Cerebellar cortex (tissue), 1 donor: ENCODE results near the gene NTM.
"Not testable (repeated sequence)": the region's sequence is repeated elsewhere in the genome, so short reads cannot be mapped to it uniquely, and the experiment has no call there.

Experiments used
- DNase-seq: peaks from one replicate; pipeline ENCODE4 v3.0.0-alpha.2; 2015; ENCODE audit warnings: low spot score

The NTM gene

GRCh38 chr11:132047167-132047566 is 676.8 kb downstream of the NTM start:
- no peak for DNase-seq

- no peak for DNase-seq
Measured at GRCh38 chr11:132048040-132048439, 677.6 kb downstream of the NTM start.

- DNase-seq, result no peak
Measured at GRCh38 chr11:132049205-132049604, 678.8 kb downstream of the NTM start.

- DNase-seq, result no peak
Measured at GRCh38 chr11:132050049-132050448, 679.6 kb downstream of the NTM start.

GRCh38 chr11:132050577-132051165 is 680.3 kb downstream of the NTM start:
- DNase-seq, result no peak

GRCh38 chr11:132051704-132052103 is 681.3 kb downstream of the NTM start:
- peak; percentile 98 for DNase-seq

- no peak for DNase-seq
Measured at GRCh38 chr11:132052342-132052741, 681.9 kb downstream of the NTM start.

GRCh38 chr11:132052904-132053303 is 682.5 kb downstream of the NTM start:
- no peak for DNase-seq

- DNase-seq, result no peak
Measured at GRCh38 chr11:132054822-132055221, 684.4 kb downstream of the NTM start.

- peak; percentile 70 for DNase-seq
Measured at GRCh38 chr11:132055296-132055695, 684.9 kb downstream of the NTM start.

- DNase-seq, result no peak
Measured at GRCh38 chr11:132056689-132057088, 686.3 kb downstream of the NTM start.

GRCh38 chr11:132057266-132057665 is 686.9 kb downstream of the NTM start:
- DNase-seq, result no peak

GRCh38 chr11:132058211-132058772 is 687.9 kb downstream of the NTM start:
- no peak for DNase-seq

- no peak for DNase-seq
Measured at GRCh38 chr11:132060567-132060966, 690.2 kb downstream of the NTM start.

- DNase-seq, result peak; percentile 9
Measured at GRCh38 chr11:132062031-132062430, 691.6 kb downstream of the NTM start.

GRCh38 chr11:132062541-132062940 is 692.1 kb downstream of the NTM start:
- no peak for DNase-seq

- DNase-seq, result peak; percentile 32
Measured at GRCh38 chr11:132064987-132065620, 694.7 kb downstream of the NTM start.

- DNase-seq, result no peak
Measured at GRCh38 chr11:132068556-132068955, 698.1 kb downstream of the NTM start.

GRCh38 chr11:132069593-132069992 is 699.2 kb downstream of the NTM start:
- not testable (repeated sequence) for DNase-seq

GRCh38 chr11:132070907-132071306 is 700.5 kb downstream of the NTM start:
- not testable (repeated sequence) for DNase-seq

- peak; percentile 22 for DNase-seq
Measured at GRCh38 chr11:132072044-132072857, 701.8 kb downstream of the NTM start.

- DNase-seq, result peak; percentile 47
Measured at GRCh38 chr11:132072858-132073211, 702.4 kb downstream of the NTM start.

- DNase-seq, result peak; percentile 30
Measured at GRCh38 chr11:132073787-132074186, 703.4 kb downstream of the NTM start.
